Measurements from ENCODE around the gene TCF7L2. TPM values are rescaled to one million over a fixed set of nuclear protein-coding genes. Genes with fewer than 3 reads are reported as not detected.

The TCF7L2 gene
- total and polyA plus RNA-seq, 9 of the 15 experiments (the other 6 are each of a cell fraction or from before 2014, with no cell fraction given) = 0.32 to 2.8 (median 0.92) TPM

GRCh38 chr10:113063043-113063967, 113.3 kb downstream of the TCF7L2 start (continued):
- TF ChIP-seq UBTF (IDR thresholded peaks at IDR 0.05; ENCODE audit: borderline replicate concordance in 1 of 2, low read depth in 2 of 2, low read length in 2 of 2) (no peak), NELFE (IDR thresholded peaks at IDR 0.05; ENCODE audit: insufficient read depth, insufficient read length) (no peak), KDM2B (CRISPR knock-in tag; IDR thresholded peaks at IDR 0.05) (no peak), NR4A1 (CRISPR knock-in tag; IDR thresholded peaks at IDR 0.05) (no peak), NR4A1 (tag; IDR thresholded peaks at IDR 0.05) (no peak), ZBED1 (IDR thresholded peaks at IDR 0.05) (no peak), ILF3 (IDR thresholded peaks at IDR 0.05; ENCODE audit: borderline replicate concordance) (no peak), SMARCC2 (IDR thresholded peaks at IDR 0.05; ENCODE audit: low read depth) (peak; percentile 42; the same call in 1 of the 2 replicates), CREM (IDR thresholded peaks at IDR 0.05; ENCODE audit: low read depth) (peak; percentile 50; the same call in 1 of the 2 replicates), IRF2 (CRISPR knock-in tag; IDR thresholded peaks at IDR 0.05) (no peak), ZNF699 (CRISPR knock-in tag; IDR thresholded peaks at IDR 0.05; ENCODE audit: insufficient replicate concordance) (no peak), U2AF2 (optimal IDR thresholded peaks at IDR 0.05; ENCODE audit: low read depth, low read length) (no peak), ZNF347 (CRISPR knock-in tag; IDR thresholded peaks at IDR 0.05; ENCODE audit: low read depth) (no peak), TFAM (CRISPR knock-in tag; conservative IDR thresholded peaks at IDR 0.05) (no peak), ZC3H4 (CRISPR knock-in tag; IDR thresholded peaks at IDR 0.05; ENCODE audit: borderline replicate concordance) (no peak), RBBP5 (IDR thresholded peaks at IDR 0.05; ENCODE audit: borderline replicate concordance, insufficient read depth, low read length, poor library complexity, severe bottlenecking) (no peak)
